GM18498 (cell line): ENCODE results near the gene TENM4.
A peak's percentile ranks its signal among the peaks of the same experiment; 100 is the strongest.

ENCODE experiments used
- ATAC-seq: cut with Tn5 transposase; IDR thresholded peaks from one replicate; pipeline ENCODE4 v1.9.1; 2021; ENCODE audit warnings: mild to moderate bottlenecking, moderate library complexity; ENCODE audit not compliant: unreplicated experiment

TENM4 gene

DNA sequence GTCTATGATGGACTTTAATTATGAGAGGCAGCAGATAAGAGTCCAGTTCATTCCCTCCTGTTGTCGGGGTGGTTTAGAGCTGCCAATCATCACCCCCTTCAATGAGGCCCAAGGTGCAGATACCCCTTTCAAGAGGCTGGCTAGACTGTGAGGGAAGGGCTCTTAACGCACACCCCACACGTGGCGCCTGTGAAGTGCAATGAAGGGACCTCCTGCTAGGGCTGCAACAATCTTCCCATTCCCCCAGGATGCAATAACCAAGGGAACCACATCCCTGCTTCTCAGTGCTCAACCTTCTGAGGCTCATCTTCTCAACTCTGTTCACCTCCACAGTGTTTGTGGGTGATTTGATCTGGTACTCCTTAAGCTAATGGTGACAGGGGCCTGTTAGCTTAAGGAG, 19.0 kb downstream of the TENM4 start:
- no peak for ATAC-seq

DNA sequence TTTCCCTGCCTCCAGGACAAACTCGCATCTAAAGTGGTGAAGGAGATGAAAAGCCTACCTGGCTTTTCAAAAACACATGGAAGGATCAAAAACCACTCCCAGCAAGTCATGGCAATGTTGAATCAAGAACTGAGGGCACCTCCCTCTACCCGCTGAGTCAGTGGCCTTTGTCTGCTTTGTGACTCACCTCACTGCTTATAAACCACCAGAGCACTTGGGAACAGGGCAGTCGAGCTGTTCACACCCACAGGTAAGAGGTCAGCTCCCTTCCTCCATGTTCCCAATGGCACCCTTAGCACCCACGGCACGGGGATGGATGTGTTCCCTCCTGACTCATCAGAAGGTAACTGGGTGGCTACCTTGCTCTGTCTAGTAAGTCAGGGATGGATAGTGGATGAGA, 21.7 kb downstream of the TENM4 start:
- ATAC-seq, result no peak

DNA sequence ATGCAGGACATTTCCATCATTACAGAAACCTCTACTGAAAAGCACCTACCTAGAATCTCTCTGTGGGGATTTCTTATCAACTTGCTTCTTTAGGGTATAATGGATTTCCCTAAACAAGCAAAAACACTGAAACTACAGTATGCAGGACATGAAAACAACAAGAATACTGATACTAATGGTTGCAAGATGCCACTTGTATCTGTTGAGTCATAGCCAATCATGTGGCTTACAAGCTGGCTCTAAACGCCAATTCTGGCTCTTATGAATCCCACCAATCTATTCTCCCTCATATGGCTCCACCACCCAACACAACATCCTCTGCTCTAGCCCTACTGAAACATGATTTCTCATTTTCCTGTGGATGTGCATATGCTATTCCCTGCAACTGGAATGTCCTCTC, 22.6 kb downstream of the TENM4 start:
- no peak for ATAC-seq

DNA sequence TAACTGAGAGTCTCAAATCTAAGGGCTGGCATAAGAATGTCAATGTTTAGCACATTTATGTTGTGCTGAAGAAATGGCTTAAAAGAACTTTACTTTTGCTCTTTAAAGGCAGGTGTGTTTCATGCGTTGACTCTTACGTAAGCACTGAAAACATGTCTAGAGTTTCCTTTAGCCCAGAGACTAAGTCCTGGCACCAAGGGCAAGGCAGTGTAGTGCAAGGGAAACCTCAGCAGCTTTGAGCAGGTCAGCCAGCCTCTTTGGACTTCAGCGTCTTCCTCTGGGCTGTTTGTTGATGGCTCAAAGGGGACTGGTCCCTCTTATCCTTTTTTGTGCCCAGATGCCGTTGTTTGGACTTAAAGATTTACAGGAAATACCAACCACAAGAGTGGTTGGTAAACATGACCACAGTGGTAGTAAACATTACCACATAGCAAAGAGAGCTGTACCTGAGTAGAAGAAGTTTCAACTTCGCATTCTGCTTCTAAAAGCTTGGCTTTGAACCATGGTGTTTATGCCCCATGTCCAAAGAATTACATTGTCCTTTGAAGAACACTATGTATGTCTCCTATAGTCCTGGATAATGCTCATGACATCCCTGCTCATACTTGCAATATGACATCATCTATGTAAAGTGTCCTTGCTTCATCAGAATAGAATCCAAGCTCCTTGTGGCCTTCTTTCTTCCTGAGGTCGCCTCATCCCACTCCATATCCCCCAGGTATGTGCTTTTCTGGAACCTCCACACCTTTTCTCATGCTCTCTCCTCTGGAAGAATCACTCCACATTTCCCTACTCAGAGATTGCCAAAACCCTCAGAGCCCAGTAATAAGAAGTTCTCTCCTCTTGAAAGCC, 23.5 kb downstream of the TENM4 start:
- no peak for ATAC-seq

DNA sequence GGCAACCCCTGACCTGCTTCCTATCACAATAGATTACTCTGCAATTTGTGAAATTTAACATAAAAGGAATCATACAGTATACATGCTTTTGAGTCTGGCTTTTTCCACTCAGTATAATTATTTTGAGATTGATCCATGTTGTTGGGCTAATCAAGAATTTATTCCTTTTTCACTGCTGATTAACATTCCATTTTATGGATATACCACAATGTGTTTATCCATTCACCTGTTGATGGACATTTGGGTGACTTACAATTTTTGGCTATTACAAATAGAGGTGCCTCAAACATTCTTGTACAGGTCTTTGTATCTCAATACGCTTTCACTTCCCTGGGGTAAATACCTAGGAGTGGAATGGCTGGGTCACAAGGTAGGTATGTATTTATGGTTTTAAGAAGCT, 24.9 kb downstream of the TENM4 start:
- ATAC-seq, result no peak

DNA sequence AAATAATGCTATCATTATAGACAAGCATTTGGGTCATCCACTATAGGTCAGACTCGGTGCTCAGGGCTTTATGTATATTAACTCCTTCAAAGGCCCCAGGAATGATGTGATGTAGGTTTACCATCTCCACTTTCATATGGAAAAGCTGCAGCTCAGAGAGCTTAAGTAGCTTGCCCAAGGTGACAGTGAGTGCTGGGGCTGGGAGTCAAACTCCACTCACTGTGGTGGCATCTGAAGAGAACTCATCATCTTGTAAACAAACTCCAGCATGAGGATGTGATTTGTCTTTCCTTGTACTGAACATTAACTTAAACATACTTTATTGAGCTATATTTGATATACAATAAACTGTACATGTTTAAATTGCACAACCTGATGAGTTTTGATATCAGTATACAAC, 25.4 kb downstream of the TENM4 start:
- no peak for ATAC-seq

DNA sequence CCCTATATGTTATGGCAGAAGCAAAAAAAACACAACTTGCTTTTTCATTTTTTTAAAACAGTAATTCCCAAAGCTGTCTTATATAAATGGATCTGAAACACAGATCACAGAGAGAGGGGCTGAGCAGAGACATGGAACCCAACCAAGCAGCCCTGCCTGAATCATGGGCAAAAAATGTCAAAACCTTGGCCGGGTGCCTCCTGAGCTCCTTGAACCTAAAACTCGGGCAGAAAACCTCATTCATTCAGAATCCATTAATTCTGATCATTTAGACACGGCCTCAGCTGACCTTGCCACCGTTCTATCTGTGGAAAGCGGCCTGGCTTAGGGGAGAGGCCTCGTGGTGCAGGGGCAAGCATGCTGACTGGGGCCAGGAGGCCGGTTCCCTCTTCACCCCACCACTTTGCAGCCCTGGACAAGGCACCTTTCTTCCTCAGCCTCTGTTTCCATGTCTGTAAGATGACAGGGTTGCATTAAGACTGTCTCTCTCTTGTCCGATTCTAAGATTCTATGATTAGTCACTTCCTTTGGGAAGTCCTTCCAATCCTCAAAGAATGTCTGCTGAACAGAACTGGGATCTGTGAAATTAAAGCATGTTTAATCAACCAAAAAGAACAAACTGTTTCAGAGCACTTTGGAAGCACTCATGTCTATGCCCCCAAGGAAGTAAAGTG, 26.0 kb downstream of the TENM4 start:
- no peak for ATAC-seq

DNA sequence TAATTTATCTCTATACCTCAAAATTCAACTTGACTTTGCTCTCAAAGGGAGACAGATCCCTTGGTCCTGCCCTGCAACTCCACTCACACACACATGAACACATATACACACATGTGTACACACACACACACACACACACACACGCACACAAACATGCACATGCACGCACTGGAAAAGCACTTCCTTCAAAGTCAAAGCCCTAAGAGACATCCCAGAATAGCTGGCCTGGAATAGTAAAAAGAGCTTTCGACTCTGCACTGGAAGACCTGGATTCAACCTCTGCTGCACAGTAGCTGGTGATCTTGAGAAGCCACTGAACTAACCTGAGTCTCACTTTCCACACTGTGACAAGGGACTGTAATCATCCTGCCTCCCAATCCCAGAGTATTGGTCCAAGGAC, 26.8 kb downstream of the TENM4 start:
- no peak for ATAC-seq

DNA sequence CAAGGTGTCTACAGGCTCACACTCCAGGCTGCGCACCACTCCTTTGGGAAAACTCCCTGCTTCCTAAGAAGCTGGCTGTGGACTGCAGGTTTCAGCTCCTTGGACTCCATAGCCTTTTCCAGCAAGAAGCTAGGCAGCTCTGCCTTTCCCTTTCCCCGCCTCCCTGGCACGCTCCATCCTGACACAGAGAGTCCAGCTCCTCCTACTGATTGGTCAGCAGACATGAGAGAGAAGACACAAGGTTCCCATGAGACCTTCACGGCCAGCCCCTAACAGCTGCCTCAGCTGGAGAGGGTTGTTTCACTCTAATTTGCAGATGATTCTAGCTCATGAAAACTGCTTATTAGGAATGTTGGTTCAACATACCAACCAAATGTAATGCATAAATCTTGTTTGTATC, 27.6 kb downstream of the TENM4 start:
- no peak for ATAC-seq

DNA sequence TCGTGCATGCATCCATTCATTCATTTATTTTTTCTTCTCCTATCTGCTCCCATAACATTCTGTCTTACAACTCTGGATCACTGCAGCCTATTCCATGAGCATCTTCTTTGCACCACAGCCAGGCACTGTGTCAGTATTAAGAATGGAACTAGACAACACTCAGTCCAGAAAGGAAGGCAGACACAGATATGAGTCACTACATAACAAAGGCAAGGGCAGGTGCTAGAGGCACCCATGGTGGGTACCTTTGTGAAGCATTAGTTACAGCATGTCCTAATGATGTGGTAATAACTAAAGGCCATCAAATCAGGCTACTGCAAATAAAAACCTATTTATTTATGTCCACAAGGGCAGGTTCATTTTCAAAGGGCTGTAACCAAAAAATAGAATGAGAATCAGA, 28.1 kb downstream of the TENM4 start:
- ATAC-seq, result no peak

DNA sequence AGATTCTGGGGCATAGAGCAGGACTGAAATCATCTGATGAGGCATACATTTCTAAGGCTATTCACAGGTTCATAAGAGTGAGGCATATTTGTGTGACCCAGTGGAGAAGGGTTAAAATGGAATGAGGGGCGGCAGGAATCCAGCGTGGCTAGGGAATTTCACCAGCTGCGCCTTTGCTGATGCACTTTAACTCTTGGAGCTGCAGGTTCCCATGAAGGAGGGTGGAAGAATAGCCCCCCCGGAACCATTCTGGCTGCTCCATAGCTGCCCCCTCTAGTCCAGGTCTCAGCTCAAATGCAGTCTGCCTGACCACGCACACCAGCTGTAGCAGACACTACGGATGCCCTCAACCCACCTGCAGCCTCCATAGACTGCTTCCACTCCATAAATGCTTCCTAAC, 31.5 kb downstream of the TENM4 start:
- ATAC-seq, result no peak

DNA sequence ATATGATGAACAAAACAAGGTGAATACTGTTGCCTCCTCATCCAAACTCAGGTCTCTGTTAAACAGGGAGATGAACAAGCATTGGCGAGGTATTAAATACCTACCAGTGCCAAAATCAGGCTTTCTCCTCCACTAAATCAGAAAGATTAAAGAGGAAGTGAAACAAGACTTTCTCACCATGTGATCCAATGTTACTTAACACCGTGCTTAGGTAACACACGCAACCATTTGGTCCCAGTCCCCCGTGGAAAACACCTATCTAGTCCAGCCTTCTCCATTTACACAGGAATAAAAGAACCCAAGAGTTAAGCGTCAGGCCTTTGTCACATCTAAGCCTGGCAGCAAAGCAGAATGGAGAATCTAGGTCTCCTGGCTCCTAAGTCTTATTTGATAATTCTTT, 34.5 kb downstream of the TENM4 start:
- peak; percentile 93 for ATAC-seq

DNA sequence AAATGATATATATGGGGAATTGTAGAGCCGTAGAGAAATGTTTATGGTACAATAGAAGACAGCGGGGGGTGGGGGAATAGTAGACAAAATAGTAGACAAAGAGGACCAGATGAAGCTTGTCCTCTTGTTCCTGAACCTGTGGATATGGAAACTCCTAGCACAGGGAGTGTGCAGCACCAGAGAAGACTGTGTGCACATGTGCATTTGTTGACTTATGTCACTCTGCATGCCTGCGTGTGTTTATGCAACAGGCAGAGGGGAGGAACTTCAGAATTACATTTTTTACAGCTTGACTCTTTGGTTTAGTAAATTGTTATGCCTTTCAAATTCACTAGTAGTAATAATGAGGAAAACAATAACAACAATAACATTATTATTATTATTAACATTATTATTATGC, 36.0 kb downstream of the TENM4 start:
- no peak for ATAC-seq

DNA sequence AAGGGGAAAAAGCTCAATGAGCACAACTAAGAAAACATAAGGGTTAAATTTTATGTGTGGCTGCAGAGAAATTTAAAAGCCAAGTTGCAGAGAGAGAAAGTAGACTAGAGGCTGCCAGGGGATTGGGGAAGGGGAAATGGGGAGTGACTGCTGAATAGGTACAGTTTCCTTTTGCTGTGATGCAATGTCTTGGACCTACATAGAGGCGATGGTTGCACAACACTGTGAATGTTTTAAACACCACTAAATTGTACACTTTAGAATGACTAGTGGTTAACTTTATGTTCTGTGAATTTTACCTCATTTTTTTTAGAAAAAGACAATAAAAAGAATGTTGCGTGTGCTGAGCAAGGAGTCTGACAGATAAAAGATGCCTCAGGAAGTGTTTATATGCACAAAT, 36.5 kb downstream of the TENM4 start:
- ATAC-seq, result no peak

DNA sequence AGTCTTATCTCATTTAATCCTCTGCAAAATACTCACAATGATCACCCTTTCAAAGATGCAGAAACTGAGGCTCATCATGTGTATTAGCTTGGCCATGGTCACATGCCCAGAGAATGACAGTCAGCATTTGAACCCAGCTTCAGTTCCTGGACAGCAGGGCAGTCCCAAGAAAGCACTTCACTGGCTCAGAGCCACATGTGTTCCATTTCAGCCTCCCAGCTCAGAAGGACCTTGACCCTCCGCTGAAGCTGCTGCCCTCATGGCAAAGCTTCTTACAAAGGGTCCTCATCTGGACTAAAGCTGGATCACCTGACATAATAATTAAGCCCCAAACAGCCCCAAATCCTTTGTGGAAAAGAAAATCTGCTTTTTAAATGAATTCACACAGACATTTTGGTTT, 37.0 kb downstream of the TENM4 start:
- ATAC-seq, result no peak

DNA sequence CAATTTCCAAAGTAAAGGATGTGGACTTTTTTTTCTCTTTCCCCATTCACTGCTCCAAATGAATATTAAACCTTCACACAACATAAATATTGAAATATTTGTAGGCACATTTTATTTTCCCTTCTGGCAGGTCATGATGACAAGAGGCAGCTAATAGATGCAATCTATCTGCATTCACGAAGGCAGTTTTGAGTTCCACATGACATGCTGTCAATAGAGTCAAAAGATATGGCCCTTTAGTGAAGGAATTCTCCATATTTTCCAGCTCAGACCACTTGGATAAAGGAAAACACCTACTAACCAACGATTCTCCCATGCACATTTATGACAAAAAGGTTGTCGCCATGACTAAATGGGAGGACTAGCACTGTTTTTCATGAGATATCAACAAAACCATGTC, 37.9 kb downstream of the TENM4 start:
- ATAC-seq, result no peak

DNA sequence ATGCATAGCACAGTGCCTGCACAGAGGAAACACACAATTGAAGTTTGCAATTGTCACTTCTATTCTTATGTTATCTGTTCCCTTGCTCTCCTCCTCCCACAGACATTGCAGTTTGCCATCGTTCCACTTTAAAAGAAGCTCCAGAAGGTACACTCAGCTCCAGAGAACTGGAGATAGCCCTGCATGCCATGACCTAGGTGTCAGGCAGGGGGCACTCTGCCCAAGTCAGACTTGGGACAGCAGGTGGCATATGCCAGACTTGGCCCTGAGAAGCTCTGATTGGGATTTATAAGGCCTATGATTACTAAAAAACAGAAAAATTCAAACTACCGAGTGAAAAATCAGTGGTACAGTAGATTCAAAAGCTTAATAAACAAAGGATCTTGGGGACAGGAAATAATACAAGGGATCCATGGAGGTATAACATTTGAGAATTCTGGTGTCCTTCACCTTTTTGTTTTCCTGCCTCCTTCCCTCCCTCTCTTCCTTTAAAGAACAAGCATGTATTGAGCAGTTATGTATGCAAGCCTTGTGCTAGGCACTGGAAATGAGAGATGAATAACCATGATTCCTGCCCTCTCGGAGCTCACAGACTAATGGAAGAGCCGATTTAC, 40.0 kb downstream of the TENM4 start:
- peak; percentile 79 for ATAC-seq

DNA sequence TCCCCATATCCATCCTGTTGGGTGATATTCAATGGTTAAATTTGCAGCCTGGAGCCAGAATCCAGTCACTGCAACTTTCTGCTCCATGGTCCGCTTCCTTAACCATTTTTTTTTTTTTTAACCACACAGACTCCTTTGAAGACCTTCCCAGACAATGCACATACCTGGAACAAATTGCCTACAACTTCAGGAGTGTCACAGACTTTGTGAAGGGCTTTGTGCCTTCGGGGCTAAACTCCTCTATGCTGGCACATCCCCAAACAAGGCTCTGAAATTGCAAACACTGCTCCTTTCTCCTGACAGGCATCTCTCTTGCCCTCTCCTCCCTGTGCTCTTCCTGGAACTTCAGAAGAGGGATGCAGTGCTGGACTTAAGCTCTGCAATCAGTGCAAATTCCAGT, 40.6 kb downstream of the TENM4 start:
- no peak for ATAC-seq

DNA sequence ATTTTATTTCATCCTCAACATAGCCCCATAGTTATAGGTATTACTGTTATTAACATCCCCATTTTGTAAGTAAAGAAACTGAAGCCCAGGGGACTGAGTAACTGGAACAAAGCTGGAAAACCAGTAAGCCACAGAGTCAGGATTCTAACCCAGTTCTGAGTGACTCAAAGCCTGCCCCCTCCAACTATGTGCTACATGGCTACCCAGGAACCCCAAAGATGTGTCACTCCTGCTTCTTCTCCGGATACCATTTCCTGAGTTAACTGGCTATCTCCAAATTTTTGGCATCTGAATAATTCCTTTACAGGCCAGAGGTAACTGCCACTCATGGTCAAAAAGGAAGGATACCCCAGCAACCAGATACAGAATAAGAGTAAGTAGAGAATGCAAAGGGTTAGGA, 43.6 kb downstream of the TENM4 start:
- ATAC-seq, result no peak

DNA sequence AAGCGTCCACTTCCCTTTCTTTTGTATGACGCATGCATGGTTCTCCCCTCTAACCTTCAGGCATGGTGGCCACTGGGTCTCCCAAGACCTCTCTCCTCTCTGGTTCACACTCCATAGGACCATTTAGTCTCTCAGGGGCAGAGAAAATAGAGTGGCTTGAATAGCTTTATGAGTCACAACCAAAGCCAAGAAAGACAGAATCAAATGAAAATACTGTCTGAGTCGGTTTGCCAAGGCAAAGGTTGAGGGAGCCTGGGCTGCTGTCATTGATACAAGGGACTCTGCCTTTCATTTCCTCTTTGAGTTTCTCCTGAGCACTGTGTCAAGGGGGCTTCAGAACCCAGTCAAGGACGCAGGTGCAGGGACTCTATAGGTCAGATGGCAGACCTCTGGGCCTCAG, 44.2 kb downstream of the TENM4 start:
- ATAC-seq, result no peak

DNA sequence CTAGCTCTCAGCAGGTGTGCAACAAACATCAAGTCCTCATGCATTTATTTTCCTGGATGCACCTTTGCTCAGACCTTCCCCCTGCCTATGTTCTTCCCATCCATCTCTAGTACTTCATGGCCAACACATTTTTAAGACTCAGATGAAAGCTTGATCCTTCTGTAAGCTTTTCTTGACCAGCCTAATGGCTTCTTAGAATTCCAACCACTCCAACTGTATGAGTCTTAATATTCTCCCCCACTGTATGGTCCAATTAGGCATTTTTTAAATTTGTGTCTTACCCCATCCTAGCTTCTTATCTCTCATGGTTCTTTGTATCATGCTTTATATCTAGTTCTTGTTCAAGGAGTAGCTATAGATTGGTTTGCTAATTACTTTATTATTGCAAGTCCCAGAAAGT, 44.8 kb downstream of the TENM4 start:
- no peak for ATAC-seq

DNA sequence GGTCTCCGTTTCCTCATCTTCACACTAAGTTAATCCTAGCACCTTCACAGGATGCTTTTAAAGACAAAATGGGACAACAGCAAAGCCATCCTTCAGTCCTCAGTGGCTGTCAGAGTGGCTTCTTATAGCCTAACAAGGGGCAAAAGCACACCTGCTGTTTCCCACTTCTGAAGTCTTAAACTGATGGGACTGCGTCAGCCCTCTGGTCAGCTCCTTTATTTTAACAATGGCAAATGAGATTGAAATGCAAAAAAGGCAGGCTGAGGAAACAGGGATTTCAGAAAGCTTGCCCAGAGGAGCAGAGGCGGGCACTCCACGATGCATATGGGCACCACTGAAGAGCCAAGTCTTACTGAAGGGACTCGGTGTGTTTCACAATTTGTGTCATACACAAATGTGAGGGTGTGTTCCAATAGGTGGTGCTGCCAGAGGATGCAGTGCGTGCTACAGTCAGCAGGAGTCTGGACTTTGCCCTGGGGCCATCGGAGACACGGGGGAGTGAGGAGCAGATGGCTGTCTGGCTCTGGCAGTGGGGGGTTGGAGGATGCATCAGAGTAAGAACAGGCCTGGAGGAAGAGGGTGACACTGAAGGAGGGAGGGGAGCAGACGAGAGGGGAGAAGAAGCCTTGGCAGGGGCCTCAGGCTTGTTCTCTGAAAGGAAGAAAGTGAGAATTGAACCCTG, 47.3 kb downstream of the TENM4 start:
- no peak for ATAC-seq
